ENCODE measurements around the gene MAPKAPK5.
"Not testable (repeated sequence)": the region's sequence is repeated elsewhere in the genome, so short reads cannot be mapped to it uniquely, and the experiment has no call there.

Gene MAPKAPK5

DNA sequence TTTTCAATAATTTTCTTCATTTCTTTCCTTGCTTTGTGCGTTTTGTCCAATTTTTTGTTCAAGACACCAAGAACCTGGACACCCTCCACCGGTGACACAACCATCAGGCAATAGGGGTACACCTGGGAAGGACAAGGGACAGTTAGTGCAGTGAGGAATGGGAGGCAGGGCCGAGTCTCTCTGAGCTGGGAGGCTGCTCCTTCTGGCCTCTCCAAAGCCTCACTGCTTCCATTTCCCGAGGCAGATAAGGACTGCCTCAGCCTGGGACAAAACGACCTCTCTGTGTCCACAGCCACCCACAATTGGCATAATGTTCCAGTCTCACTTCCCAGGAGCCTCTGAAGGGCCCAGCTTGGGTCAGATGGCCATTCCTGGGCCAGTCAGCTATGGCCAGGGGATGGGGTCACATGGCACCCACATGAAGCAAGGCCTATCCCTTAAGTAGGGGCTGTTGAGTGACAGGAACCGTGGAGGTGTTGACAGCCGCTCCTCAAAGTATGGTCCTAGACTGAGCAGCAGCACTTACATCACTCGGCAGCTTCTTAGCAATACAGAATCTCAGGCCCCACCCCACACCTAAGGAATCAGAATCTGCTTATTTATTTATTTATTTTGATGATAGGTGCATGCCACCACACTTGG lies 13.6 kb upstream of the MAPKAPK5 start:
- no peak for DNase-seq

DNA sequence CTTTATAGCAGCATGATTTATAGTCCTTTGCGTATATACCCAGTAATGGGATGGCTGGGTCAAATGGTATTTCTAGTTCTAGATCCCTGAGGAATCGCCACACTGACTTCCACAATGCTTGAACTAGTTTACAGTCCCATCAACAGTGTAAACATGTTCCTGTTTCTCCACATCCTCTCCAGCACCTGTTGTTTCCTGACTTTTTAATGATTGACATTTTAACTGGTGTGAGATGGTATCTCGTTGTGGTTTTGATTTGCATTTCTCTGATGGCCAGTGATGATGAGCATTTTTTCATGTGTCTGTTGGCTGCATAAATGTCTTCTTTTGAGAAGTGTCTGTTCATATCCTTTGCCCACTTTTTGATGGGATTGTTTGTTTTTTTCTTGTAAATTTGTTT lies 12.4 kb upstream of the MAPKAPK5 start:
- DNase-seq, result not testable (repeated sequence)

DNA sequence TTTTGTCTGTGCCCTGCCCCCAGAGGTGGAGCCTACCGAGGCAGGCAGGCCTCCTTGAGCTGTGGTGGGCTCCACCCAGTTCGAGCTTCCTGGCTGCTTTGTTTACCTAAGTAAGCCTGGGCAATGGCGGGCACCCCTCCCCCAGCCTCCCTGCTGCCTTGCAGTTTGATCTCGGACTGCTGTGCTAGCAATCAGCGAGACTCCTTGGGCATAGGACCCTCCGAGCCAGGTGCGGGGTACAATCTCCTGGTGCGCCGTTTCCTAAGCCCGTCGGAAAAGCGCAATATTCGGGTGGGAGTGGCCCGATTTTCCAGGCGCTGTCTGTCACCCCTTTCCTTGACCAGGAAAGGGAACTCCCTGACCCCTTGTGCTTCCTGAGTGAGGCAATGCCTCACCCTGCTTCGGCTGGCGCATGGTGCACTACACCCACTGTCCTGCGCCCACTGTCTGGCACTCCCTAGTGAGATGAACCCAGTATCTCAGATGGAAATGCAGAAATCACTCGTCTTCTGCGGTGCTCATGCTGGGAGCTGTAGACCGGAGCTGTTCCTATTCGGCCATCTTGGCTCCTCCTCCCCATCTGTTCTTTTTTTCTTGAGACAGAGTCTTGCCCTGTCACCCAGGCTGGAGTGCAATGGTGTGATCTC lies 7.2 kb upstream of the MAPKAPK5 start:
- not testable (repeated sequence) for DNase-seq

DNA sequence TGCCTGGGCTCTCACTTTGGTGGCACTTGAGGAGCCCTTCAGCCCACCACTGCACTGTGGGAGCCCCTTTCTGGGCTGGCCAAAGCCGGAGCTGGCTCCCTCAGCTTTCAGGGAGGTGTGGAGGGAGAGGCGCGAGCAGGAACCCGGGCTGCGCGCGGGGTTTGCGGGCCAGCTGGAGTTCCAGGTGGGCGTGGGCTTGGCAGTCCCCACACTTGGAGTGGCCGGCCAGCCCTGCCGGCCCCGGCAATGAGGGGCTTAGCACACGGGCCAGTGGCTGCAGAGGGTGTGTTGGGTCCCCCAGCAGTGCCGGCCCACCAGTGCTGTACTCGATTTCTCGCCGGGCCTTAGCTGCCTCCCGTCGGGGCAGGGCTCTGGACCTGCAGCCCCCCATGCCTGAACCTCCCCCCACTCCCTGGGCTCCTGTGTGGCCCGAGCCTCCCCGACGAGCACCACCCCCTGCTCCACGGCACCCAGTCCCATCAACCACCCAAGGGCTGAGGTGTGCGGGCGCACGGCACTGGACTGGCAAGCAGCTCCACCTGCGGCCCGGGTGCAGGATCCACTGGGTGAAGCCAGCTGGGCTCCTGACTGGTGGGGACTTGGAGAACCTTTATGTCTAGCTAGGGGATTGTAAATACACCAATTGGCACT lies 6.4 kb upstream of the MAPKAPK5 start:
- DNase-seq, result not testable (repeated sequence)

DNA sequence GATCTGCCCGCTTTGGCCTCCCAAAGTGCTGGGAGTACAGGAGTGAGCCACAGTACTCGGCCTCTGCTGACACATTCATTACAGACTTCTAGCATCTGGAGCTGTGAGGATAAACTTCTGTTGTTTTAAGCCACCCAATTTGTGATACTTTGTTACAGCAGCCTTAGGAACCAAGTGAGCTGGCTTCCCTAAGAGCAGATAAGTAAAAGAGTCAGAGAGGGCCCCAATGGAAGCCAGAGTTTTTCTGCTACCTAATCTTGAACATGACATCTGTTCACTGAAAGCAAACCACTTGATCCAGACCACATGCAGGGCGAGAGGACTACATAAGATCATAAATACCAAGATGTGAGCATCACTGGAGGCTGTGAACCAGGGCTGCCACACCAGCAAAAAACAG lies 3.7 kb upstream of the MAPKAPK5 start:
- no peak for DNase-seq

DNA sequence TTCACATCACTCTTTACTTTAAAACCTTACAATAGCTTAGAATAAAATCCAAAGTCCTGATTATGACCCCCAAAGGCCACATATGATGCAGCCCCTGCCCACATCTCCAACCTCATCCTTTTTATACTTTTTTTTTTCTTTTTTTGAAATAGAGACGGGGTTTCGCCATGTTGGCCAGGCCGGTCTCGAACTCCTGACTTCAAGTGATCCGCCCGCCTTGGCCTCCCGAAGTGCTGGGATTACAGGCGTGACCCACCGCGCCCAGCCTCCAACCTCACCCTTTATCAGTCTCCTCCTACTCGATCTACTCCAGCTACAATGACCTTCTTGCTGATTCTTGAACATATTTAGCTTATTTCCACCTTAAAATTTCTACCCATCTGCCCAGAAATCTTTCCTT lies 1.2 kb upstream of the MAPKAPK5 start:
- DNase-seq, result no peak

DNA sequence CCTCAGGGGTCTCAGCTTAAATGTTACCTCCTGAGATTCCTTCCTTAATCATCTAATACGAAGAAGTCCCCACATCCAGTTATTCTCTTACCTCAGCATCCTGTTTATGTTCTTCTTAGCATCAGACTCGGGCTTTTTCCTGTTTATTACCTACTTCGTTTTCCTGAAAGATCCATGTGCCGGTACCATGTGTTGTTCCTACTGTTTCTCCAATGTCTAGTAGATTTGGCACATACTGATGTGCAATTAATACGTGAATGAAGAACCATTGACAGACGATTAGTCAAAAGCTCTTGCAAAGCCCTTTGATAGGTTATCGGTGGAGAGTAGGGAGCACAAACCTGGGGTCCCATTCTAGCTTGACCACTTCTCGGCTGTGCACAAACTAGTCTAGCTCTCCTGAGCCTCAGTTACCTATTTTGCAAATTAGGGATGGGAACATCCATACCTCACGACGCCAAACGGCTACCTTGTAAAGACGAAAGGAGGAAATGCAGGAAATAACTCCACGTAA lies 735 bp upstream of the MAPKAPK5 start:
- no peak for DNase-seq

DNA sequence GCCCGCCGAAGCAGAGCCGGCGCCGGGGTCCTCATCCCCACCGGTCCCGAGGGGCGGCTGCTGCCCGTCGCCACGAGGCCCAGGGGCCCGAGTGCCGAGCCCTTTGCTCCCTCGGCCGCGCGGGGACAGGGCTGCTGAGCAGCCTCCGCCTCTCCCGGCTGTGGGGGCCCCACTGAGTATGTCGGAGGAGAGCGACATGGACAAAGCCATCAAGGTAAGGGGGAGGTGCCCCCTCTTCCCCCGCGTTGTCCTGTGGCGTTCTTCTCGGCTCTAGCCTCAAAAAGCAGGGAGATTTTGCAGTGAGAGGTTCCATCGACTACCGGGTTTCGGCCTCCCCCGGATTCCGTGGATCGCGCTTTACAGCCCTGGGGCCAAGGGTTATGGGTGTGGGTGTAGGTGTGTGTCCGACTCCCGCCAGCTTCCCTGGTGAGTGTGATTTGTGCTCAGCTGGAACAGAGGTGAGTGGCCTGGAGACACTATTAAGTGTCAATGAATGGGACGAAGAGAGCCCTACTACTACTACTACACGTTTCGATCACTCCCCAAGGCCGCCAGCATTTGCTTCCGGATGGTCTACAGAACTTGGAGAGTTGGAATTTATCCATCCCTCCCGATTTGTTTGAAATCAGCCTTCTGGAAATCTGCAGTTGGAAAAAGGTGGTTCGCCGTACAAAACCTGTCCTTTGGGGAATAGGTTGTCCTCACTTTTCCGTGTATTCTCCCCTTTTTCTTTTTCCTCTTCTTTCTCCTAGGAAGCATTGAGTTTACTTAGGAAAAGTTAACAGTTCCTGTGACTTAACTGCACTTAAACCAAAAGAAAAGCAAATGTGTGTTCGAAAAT lies 748 bp downstream of the MAPKAPK5 start:
- no peak for DNase-seq

DNA sequence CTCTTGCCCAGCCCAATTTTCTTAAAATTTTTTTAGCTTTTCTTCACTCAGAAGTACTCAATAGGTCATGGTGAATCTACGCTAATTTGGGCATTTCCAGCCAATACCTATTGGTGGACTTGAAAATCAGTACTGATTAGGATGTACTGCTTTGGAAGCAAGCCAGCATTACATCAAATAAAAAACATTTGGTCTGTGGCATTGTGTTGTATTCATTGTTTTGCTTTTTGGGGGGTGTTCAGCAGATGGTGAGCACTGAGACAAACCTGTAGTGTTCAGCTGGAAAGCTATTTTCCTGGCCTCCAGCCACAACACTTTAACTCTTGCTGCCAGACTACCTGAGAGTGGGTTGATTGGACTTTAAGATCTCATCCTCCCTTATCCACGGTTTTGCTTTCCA lies 4.0 kb downstream of the MAPKAPK5 start:
- no peak for DNase-seq

DNA sequence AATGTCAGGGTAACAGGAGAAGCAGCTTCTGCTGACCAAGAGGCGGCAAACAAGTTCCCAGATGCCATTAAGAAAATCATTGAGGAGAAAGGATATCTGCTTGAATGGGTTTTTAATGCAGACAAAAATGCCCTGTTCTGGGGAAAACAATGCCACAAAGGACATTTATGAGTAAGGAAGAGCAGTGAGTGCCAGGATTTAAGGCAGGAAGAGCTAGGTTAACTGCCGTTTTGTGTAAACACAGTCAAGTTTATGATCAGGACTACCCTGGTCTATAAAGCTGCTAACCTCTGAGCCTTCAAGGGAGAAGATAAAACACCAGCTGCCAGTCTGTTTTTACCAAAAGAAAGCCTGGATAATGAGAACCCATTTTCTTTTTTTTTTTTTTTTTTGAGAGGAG lies 8.5 kb downstream of the MAPKAPK5 start:
- no peak for DNase-seq

DNA sequence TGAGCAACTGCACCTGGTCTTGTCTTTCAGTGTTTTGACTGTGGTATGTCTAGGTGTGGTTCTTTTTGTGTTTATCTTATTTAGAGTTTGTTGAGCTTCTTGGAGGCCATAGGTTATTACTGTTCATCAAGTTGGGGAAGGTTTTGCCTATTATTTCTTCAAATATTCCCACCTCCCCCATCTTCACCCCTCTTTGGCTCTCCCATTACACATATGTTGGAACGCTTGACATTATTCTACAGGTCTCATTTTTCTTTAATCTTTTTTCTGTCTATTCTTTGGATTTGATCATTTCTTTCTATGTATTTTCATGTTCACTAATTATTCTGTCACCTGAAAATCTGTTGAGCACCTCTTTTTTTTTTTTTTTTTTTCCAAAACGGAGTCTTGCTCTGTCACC lies 16.2 kb downstream of the MAPKAPK5 start:
- no peak for DNase-seq

DNA sequence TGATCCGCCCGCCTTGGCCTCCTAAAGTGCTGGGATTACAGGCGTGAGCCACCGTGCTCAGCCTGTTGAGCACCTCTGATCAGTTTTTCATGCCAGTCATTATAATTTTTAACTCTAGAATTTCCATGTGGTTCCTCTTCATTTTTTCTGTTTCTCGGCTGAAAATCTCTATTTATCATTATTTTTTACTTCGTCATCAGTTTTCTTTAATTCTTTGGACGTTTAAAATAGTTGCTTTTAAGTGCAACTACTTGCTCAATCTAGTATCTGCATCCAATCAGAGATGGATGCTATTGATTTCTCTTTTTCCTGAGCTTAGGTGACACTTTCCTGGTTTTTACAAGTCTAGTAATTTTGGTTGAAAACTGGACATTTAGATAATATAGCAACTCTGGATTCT lies 16.8 kb downstream of the MAPKAPK5 start:
- no peak for DNase-seq

DNA sequence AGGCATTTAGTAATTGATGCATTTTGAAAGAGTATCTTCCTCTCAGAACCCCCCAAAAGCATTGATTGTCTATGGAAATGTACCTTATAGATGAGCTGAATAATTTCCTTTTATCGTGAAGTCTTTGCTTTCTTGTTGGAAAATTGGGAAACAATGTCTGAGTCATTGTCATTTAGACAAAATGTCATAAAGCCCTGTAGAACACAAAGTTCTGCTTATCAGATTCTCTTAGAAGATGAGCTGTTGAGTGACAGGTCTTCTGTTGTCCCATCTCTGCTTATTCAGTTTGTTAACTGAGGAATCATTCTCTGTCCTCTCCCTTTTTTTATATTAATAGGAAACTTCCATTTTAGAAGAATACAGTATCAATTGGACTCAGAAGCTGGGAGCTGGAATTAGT lies 22.9 kb downstream of the MAPKAPK5 start:
- DNase-seq, result no peak

DNA sequence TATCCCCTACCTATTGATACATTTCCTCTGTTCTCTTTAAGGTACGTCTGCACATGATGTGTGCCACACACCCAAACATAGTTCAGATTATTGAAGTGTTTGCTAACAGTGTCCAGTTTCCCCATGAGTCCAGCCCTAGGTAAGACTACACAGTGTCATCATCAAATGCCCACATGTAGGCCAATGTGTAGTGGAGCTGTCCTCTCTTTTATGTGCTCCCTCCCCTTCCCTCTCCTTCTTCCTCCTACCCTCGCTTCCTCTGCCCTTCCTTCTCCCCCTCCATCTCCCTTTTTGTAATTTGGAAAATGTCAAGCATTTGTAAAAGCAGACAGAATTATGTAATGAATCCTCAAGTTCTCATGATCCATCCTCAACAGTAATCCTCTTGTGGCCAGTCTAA lies 25.5 kb downstream of the MAPKAPK5 start:
- no peak for DNase-seq

DNA sequence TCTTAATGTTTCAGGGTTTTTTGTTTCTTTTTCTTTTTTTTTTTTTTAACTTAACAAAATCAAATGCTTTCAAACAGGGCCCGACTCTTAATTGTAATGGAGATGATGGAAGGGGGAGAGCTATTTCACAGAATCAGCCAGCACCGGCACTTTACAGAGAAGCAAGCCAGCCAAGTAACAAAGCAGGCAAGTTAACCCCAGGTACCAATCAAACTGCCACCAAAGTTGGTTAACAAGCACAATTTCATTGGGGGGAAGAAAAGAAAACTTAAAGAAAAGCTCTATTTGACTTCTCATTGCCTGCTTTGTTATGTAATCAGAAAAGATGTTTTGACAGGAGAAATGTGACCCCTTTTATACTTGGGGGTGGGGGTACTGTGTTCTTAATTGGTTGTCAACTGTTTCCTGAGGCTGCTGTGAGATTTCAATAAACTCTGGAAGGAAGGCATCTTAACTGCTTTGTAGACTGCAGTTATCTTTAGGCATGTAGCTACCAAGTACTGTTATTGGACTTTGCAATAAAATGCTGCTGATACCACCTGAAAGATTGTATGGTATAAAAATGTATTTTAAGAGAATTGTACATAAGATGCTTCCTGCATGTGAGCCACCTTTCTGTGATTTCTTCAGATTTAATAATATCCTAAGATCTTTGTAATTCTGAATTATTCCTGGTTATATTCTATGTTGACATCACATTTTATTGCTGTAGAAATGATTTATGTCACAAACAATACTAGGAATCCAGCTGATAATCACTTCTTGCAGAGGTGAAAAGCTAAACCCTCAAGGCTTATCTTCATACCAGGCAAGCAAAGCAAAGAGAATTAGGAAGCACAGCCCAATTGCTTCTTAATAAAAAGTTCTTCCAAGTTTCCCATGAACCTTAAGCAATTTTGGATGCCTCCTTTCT lies 26.9 kb downstream of the MAPKAPK5 start:
- no peak for DNase-seq

DNA sequence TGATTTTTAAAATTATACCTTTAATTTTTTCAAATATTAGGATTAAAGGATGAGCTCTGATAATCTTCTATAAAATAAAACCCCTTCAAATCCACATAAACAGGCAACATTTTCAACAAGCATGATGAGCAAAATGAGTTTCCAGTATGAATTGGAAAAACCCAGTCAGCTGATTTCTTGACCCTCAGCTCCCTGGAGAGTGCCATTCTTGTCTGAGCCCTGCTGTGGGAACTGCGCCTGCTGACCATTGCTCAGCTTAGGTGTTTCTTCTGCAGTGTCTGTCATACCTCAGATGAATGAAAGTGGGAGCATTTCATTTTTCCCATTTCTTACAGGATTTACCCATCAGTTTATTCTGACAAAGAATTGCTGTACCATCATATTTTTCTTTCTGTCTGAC lies 27.6 kb downstream of the MAPKAPK5 start:
- no peak for DNase-seq

DNA sequence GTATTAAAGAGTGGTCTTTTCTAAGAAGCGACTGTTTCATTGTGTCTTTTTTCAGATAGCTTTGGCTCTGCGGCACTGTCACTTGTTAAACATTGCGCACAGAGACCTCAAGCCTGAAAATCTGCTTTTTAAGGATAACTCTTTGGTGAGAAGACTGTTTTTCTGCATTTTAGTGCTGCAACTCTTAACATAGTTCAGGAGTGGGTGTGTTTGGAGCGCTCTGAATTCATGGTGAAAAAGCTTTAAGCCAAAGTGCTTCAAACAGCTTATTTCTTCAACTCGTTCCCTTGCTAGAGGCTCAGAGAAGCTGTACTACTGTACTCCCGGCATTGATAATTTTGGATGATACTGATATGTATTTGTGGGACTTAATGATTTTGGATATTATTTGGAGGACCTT lies 28.2 kb downstream of the MAPKAPK5 start:
- DNase-seq, result no peak

DNA sequence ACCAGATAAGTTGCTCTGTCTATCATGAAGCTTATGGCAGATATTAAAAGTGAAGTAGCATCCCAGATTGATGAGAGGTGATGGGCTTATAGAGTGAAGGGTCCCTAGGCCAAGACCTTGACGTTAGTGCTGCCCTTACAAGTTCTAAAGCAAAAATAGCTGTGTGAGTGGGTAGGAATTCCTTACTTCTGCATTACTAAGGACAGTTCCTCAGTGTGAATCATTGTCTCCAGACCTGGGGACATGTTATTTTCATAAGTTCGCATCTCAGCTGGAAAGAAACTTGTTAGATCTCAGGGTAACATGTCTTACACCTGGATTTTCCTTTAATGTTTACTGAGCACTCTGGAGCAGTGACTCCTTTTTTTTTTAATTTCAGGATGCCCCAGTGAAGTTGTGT lies 28.7 kb downstream of the MAPKAPK5 start:
- DNase-seq, result no peak

DNA sequence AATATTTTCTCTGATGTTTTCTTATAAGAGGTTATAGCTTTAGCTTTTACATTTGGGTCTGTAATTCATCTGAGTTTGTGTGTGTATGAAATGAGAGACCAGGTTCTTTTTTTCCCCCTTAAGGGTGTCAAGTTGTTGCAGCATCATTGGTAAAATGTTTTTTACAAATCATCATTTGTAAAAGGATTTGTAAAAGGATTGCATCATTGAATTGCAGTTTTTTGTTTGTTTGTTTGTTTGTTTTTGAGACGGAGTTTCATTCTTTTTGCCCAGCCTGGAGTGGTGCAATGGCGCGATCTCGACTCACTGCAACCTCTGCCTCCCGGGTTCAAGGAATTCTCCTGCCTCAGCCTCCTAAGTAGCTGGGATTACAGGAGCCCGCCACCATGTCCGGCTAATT lies 31.1 kb downstream of the MAPKAPK5 start:
- DNase-seq, result no peak

DNA sequence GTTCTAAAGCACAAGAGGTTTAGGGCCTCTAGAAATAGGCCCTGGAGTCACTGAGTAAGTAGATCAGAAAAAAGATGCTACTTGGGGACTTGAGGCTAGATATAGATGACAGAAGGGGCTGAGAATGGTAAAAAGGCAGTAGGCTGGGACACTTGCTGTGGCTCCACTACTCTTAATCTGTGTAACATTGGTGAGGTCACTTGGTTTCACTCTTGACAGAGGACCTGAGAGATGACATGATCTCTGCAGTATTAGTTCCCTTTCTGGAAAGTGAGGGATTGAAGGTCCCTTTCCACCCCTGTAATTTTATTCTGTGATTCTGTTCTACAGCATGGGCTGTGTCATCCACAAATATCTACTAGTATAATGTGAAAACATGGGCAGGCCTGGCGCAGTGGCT lies 39.7 kb downstream of the MAPKAPK5 start:
- DNase-seq, result no peak

DNA sequence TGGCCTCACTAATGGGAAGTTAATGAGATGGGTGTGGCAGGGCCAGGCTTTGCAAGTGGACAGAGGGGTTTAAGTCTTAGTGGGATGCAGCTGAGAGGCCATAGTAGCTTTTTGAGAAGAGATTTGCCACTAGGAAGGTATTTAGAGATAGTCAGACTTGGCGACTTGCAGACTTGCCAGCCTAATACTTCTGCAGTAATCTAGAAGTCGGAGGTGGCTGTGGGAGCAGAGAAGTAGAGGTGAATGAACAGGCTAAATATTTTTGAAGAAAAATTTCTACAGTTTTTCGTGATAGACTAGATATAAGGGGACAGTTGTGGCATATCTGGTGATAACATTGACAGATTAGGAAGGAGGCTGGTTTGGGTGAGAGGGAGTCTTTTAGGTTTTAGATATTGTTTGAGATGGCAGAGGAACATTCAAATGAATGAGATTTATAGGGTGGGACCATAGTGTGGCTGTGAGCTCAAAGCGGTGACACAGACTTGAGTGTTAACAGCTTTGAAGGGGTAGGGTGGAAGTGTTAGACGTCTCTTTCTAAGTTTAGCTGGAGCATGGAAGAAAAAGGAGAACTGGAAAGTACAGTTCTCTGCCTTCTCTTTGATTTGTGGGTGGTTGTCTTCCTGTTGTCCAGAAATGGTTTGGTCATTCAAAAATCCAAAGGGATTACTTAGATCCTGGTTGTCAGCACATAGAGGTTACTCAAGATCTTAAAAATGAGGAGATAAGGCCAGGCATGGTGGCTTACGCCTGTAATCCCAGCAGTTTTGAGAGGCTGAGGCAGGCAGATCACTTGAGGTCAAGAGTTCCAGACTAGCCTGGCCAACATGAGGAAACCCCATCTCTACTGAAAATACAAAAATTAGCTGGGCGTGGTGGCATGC lies 44.9 kb downstream of the MAPKAPK5 start:
- no peak for DNase-seq

Data from NCI-H774 (cell line).